Activated CD4-positive, alpha-beta T cell treated with anti-CD3 and anti-CD28 coated beads, Interleukin-2, amount 50 U/mL, for 48 hours (primary cell): ENCODE data around the gene ADAM19.

Experiments used
- DNase-seq, 2 experiments: peaks; one replicate each; pipeline ENCODE4 v3.0.0-alpha.2; 2020

ADAM19 gene, protein sequence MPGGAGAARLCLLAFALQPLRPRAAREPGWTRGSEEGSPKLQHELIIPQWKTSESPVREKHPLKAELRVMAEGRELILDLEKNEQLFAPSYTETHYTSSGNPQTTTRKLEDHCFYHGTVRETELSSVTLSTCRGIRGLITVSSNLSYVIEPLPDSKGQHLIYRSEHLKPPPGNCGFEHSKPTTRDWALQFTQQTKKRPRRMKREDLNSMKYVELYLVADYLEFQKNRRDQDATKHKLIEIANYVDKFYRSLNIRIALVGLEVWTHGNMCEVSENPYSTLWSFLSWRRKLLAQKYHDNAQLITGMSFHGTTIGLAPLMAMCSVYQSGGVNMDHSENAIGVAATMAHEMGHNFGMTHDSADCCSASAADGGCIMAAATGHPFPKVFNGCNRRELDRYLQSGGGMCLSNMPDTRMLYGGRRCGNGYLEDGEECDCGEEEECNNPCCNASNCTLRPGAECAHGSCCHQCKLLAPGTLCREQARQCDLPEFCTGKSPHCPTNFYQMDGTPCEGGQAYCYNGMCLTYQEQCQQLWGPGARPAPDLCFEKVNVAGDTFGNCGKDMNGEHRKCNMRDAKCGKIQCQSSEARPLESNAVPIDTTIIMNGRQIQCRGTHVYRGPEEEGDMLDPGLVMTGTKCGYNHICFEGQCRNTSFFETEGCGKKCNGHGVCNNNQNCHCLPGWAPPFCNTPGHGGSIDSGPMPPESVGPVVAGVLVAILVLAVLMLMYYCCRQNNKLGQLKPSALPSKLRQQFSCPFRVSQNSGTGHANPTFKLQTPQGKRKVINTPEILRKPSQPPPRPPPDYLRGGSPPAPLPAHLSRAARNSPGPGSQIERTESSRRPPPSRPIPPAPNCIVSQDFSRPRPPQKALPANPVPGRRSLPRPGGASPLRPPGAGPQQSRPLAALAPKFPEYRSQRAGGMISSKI

DNA sequence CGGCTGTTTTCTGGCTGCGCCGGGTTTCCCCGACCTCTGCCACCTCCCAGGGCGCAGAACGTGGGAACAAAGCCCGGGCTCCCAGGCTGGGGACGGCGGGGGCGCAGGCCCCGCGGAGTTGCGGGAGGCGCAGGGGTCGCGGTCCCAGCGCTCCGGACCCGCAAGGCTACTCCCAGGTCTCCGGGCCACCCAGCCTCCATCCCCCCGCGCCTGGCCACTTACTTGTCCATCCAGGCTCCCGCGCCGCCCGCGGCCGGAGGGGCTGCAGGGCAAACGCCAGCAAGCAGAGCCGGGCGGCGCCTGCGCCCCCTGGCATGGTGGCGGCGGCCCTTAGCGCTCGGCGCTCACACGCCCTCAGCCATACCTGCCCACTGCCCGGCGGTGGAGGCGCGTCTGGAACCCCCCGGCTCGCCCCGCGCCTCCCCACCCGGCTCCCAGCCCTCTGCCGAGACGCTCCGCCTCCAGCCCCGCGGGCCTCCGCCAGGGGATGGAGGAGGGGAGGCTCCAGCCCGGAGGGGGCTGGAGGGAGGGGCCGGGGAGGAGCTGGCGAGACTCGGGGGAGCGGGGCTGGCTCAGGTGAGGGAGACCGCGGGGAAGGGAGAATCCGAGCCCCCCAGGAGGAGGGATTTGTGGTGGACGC, at the start of gene ADAM19:
Gene ADAM19, minus strand, starts transcription at position 395 of the 640 bp plus-strand sequence. Its CDS starts 79 bp downstream, at position 316.
- peak; percentile 55 to 62 for DNase-seq

GRCh38 chr5:157624144-157624543, 48.6 kb upstream of the ADAM19 start:
- no peak for DNase-seq

DNA sequence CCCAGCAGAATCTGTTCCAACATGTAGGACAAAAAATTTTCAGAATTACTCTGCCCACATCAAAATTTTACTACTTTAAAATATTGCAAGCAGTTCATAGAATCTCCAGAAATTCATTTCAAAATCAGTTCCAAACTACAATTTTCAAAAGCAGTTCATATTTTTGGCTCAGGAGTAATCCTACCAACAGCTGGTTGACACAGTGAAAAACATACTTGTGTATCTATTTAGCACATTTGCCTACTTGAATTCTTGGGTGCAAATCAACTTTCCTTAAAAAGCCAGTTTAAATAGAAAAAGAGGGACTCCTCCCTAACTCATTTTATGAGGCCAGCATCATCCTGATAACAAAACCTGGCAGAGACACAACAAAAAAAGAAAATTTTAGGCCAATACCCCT, 45.2 kb upstream of the ADAM19 start:
- no peak for DNase-seq

DNA sequence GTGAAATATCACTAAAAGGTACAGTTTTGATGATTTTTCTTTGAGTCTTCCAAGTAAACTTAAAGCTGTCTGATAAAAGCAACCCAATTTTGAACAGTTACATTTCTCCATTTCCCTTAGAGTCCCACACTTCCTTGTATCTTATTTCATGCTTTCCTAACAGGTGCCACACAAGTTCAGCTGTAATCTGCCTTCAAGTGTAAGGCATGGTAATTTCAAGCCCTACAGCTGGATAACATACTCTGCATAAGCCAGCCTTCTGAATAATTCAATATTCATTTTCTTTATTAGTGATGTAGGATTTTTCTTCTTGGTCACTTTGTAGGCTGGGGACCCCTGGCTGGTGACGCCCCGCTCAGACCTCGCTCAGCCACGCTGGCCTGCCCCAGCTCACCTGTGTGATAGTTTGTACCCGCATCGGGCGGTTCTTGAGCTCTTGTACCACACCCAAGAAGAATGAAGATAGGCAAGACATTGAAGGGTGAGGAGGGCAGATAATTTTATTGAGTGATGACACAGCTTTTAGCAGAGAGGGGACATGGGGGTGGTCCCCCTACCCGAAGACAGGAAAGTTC, 42.7 kb upstream of the ADAM19 start:
- no peak for DNase-seq

DNA sequence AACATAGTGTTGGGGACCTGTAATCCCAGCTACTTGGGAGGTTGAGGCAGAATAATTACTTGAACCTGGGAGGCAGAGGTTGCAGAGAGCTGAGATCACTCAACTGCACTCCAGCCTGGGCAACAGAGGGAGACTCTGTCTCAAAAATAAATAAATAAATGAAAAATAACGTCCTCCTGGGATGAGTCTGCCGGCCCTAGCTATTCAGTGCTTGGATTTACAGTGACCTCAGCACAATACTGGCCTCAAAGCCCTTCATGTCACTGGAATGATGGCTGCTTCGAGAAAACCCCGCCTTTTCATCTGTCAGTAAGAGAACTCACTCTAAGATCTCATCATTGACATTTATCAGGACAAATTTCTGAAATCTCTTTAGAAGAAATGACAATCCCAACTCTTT, 41.2 kb upstream of the ADAM19 start:
- DNase-seq: no peak

- peak in 1 of 2 experiments; percentile 25 for DNase-seq
Observed at GRCh38 chr5:157613385-157614245, 38.0 kb upstream of the ADAM19 start.

DNA sequence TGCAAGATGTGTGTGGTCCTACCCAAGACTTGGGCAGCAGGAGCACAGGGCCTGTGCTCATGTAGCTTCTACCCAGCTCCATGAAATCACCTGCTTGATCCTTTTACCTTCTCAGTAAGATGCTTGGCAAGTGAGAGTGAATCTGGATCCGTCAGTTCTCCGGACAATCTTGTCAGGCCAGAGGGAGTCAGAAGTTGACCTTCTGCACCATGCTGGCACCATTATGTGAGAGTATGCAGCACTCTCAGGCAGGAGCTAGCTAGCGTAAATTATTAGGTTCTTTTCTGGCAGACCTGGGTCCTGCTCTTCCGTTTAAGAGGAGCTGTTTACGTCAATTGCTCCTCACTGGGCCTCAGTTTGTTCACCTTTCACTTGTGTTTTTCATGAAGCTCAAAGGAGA, 37.0 kb upstream of the ADAM19 start:
- DNase-seq: no peak

GRCh38 chr5:157611571-157612476, 36.2 kb upstream of the ADAM19 start:
- peak in 1 of 2 experiments; percentile 24 for DNase-seq

- DNase-seq: no peak
Observed at GRCh38 chr5:157610990-157611389, 35.4 kb upstream of the ADAM19 start.

DNA sequence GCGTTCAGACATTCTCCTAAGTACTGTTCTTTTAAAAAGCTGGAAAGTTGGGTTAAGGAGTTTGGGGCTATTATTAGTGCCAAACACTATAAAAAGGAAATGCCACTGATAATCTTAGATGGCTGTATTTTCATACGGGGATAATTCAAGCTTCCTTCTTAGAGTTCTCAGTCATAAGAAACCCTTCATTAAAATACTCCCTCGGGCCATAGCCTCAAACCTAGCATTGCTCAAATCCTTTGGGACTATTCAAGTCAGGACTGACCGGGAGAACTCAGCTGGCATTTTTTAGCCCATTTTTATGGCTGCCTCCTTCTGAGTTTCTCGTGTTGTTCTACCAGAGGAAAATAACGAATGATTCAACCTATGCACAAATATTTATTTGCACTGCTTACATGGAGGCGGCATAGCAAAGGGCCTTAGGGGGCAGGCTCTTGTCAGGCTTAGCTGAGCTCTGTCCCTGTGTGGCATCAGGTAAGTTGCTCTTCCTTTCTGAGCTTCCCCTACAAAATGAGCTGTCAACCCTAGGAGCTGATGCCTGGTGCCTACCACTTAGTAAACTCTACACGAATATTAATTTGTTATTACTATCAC, 33.5 kb upstream of the ADAM19 start:
- no peak for DNase-seq

DNA sequence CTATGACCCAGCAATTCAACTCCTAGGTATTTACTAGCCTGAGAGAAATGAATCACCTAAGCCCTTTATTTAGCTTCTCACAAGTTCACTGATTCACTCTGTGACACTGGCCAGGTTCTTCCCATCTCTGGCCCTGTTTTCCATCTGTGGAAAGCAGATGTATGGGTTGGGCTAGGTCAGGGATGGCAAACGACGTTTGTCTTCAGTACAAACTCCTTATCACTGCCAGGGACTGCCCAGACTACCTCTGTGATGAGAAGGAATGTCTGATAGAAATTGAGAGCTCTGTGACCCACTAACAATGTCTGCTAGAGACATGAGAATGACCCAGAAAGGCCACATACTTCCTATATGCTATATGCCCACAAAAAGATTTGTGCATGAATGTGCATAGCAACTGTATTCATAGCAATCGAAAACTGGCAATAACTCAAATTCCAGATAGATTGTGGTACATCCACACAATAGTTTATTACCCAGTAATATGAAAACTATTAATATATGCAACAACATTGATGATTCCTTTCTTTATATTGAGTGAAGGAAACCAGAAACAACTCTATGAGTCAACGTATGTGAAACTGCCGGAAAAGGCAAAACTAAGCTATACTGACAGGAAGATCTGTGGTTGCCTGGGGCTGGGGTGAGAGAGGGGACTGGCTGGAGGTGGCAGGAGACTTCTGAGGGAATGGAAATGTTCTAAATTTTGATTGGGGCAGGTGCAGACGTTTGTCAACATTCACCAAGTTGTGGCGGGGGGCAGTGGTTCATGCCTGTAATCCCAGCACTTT, 32.0 kb upstream of the ADAM19 start:
- DNase-seq: peak; percentile 67 to 76

DNA sequence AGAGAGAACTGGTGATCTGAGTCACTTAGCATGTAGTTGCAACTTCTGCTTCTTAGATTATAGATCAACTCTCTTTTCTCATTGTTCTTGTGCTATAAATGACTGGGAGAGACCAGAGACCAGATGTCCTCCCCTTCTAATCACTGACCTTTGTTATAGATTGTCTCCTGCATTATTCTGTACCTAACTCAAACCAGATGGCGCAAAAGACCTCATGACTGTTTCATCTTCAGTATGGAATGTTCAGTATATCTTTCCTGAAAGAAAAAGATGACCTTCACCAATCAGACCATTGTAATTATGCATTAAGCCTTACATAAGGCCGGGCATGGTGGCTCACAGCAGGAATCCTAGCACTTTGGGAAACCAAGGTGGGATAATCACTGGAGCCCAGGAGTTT, 30.5 kb upstream of the ADAM19 start:
- DNase-seq: no peak

GRCh38 chr5:157603333-157604190, 28.0 kb upstream of the ADAM19 start:
- DNase-seq: peak; percentile 60 to 71

GRCh38 chr5:157602505-157602904, 26.9 kb upstream of the ADAM19 start:
- DNase-seq: peak; percentile 50 to 67

- peak in 1 of 2 experiments; percentile 42 for DNase-seq
Observed at GRCh38 chr5:157600252-157600651, 24.7 kb upstream of the ADAM19 start.

- DNase-seq: no peak
Observed at GRCh38 chr5:157599565-157599964, 24.0 kb upstream of the ADAM19 start.

DNA sequence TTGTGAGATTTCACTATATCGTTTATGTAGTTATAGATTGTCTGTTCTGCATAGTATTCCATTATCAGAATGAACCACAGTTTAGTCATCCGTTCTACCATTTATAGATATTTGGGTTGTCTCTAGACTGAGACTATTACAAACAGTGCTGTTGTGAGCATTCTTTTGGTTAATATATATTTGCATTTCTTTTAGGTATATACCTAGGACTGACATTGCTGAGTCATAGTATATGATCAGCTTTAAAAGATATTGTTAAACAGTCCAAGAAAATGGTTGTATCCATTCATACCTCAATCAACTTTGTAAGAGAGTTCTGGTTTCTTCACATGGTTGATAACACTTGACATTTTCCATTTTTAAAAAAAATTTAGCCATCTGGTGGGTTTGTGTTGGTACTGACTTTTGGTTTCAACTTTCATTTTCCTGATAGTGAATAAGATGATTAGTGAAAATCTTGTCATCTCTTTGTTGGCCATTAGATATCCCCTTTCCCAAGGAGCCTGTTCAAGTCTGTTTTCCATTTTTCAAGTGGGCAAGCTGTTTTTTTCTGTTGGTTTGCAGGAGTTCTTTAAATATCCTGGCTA, 22.9 kb upstream of the ADAM19 start:
- no peak for DNase-seq

DNA sequence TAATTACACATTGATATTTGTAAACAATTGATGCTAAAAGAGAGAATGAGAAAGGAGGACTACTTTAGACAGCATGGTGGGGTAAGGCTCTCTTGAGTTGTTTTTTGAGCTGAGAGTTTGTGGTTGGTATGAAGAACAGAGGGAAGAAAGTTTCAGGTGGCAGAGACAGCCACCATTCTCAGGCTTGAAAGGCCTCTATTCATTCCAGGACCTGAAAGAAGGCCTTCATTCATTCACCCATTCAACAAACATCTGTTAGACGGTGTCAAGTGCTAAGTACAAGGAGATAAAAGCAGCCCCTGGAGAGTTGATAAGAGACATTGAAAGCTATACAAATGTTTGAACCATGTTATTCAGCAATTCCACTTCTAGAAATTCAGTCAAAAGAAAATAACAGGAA, 21.7 kb upstream of the ADAM19 start:
- no peak for DNase-seq
